Common myeloid progenitor, CD34-positive (primary cell): ENCODE results near the gene CRY1.

Experiments used
- CTCF ChIA-PET: fragments of 350-600 bp; sonication (Branson Sonifier 250); formaldehyde crosslinking; loops from one replicate; lab custom pipeline; 2021; ENCODE audit warnings: antibody characterized with exemption; lab: Charles Lee
- POLR2A ChIA-PET: fragments of 350-600 bp; sonication (Branson Sonifier 250); formaldehyde crosslinking; loops from one replicate; lab custom pipeline; 2021; ENCODE audit warnings: antibody characterized with exemption; lab: Charles Lee
- DNase-seq, 3 donors: peaks; one replicate each; pipeline versions ENCODE4 v3.0.0 to v3.0.0-alpha.2; 2013
- H3K27ac ChIP-seq, 2 experiments: 1 replicate in 1 of 2; 2 replicates in 1 of 2; pipeline ENCODE4 v1.7.0; 2013; ENCODE audit warnings: inconsistent platforms in 2 of 2, low read length in 2 of 2, mild to moderate bottlenecking in 2 of 2, low read depth in 1 of 2, moderate library complexity in 1 of 2; ENCODE audit not compliant: severe bottlenecking in 2 of 2, insufficient read depth in 1 of 2, poor library complexity in 1 of 2
- H3K27me3 ChIP-seq, 5 experiments: replicated peaks in 2 of 5; 1 replicate in 3 of 5; 2 replicates in 2 of 5; pipeline versions ENCODE4 v1.6.1 to v1.7.0; 2013; ENCODE audit warnings: low read length in 4 of 5, mild to moderate bottlenecking in 2 of 5, moderate library complexity in 2 of 5, inconsistent platforms in 1 of 5; ENCODE audit not compliant: insufficient read depth in 5 of 5, control insufficient read depth in 4 of 5
- H3K36me3 ChIP-seq, 4 experiments: 1 replicate in 2 of 4; 2 replicates in 2 of 4; pipeline versions ENCODE4 v1.6.1 to v1.7.0; 2013; ENCODE audit warnings: low read length in 3 of 4, control low read depth in 1 of 4, mild to moderate bottlenecking in 1 of 4; ENCODE audit not compliant: control insufficient read depth in 4 of 4, insufficient read depth in 4 of 4
- H3K4me1 ChIP-seq, 4 experiments: 1 replicate in 3 of 4; 2 replicates in 1 of 4; pipeline versions ENCODE4 v1.6.1 to v1.7.1; 2013; ENCODE audit warnings: low read length in 3 of 4, mild to moderate bottlenecking in 3 of 4, control low read depth in 1 of 4, inconsistent platforms in 1 of 4, moderate library complexity in 1 of 4; ENCODE audit not compliant: control insufficient read depth in 4 of 4, insufficient read depth in 4 of 4; ENCODE audit errors: control extremely low read depth in 1 of 4
- H3K4me3 ChIP-seq, 7 experiments: 1 replicate in 4 of 7; 2 replicates in 3 of 7; pipeline versions ENCODE4 v1.5.1 to v1.7.0; 2013; ENCODE audit warnings: mild to moderate bottlenecking in 7 of 7, low read length in 6 of 7, moderate library complexity in 6 of 7, inconsistent platforms in 2 of 7, low read depth in 2 of 7, control low read depth in 1 of 7; ENCODE audit not compliant: insufficient read depth in 4 of 7, control insufficient read depth in 1 of 7; ENCODE audit errors: extremely low read depth in 1 of 7
- H3K9me3 ChIP-seq, 5 experiments: 1 replicate in 4 of 5; 2 replicates in 1 of 5; pipeline versions ENCODE4 v1.6.1 to v1.7.1; 2013; ENCODE audit warnings: low read length in 4 of 5, mild to moderate bottlenecking in 2 of 5, inconsistent platforms in 1 of 5, low read depth in 1 of 5, moderate library complexity in 1 of 5; ENCODE audit not compliant: control insufficient read depth in 4 of 5, insufficient read depth in 2 of 5; ENCODE audit errors: control extremely low read depth in 1 of 5
- WGBS: methylation state at CpG from one replicate; pipeline ENCODE4 v1.1.5; 2013; ENCODE audit not compliant: insufficient coverage; 5-methylcytosine and 5-hydroxymethylcytosine counted together

Gene CRY1

GRCh38 chr12:107058190-107058589 is 35.2 kb downstream of the CRY1 start:
- peaks cover 0 to 7% (median 0%) of the 10 kb centered on the region in 5 experiments for H3K9me3 ChIP-seq
- CTCF ChIA-PET: no interaction called here
- no peaks in the 10 kb centered on the region for H3K4me1 ChIP-seq
- no peaks in the 10 kb centered on the region for H3K36me3 ChIP-seq
- no peak for DNase-seq
- H3K4me3 ChIP-seq: no peak overlapping the region
- POLR2A ChIA-PET: no interaction called here
- H3K27me3 ChIP-seq: no peaks in the 10 kb centered on the region
- no peak overlapping the region for H3K27ac ChIP-seq
- WGBS: no CpG with 5 or more reads among the region's 2 CpGs

- WGBS: 100% methylated on average over 4 of the region's 4 CpGs
- H3K9me3 ChIP-seq: peaks cover 0 to 12% (median 2%) of the 10 kb centered on the region in 5 experiments
- no peak overlapping the region for H3K4me3 ChIP-seq
- no peak overlapping the region for H3K27ac ChIP-seq
- ChIA-PET CTCF (interaction anchor here (1.1 kb wide), 1 partner anchor 14 kb away, joined by 3 read pairs; no protein-coding TSS in a partner anchor), POLR2A (no interaction called here)
- no peaks in the 10 kb centered on the region for H3K27me3 ChIP-seq
- H3K36me3 ChIP-seq: no peaks in the 10 kb centered on the region
- DNase-seq: no peak
- no peaks in the 10 kb centered on the region for H3K4me1 ChIP-seq
Measured at GRCh38 chr12:107057071-107057834, 36.1 kb downstream of the CRY1 start.

GRCh38 chr12:107053709-107054108 is 39.6 kb downstream of the CRY1 start:
- ChIA-PET POLR2A (interaction anchor here (0.6 kb wide), 1 partner anchor 570 kb away, joined by 4 read pairs; no protein-coding TSS in a partner anchor), CTCF (interaction anchor here (1.5 kb wide), 1 partner anchor 15 kb away, joined by 6 read pairs; no protein-coding TSS in a partner anchor)
- Histone ChIP-seq H3K27me3 (no peaks in the 10 kb centered on the region), H3K9me3 (peaks cover 2 to 19% (median 2%) of the 10 kb centered on the region in 5 experiments), H3K27ac (no peak overlapping the region), H3K4me3 (no peak overlapping the region), H3K4me1 (no peaks in the 10 kb centered on the region), H3K36me3 (no peaks in the 10 kb centered on the region)
- no CpG with 5 or more reads among the region's 2 CpGs for WGBS
- peak in 2 of 3 donors; percentile 24 to 26 for DNase-seq

- Histone ChIP-seq H3K36me3 (no peaks in the 10 kb centered on the region), H3K4me3 (no peak overlapping the region), H3K27me3 (no peaks in the 10 kb centered on the region), H3K9me3 (peaks cover 0 to 22% (median 8%) of the 10 kb centered on the region in 5 experiments), H3K4me1 (no peaks in the 10 kb centered on the region), H3K27ac (no peak overlapping the region)
- CTCF ChIA-PET: no interaction called here
- 100% methylated on average over 2 of the region's 5 CpGs for WGBS
- DNase-seq: no peak
- POLR2A ChIA-PET: no interaction called here
Measured at GRCh38 chr12:107045186-107045585, 48.2 kb downstream of the CRY1 start.

- Histone ChIP-seq H3K27ac (no peak overlapping the region), H3K36me3 (no peaks in the 10 kb centered on the region), H3K4me3 (no peak overlapping the region), H3K9me3 (peaks cover 0 to 13% (median 0%) of the 10 kb centered on the region in 5 experiments), H3K4me1 (no peaks in the 10 kb centered on the region), H3K27me3 (no peaks in the 10 kb centered on the region)
- 94% methylated on average over 8 of the region's 8 CpGs for WGBS
- CTCF ChIA-PET: interaction anchor here (1.1 kb wide), 1 partner anchor 14 kb away, joined by 3 read pairs; no protein-coding TSS in a partner anchor
- no peak for DNase-seq
- POLR2A ChIA-PET: no interaction called here
Measured at GRCh38 chr12:107042801-107043200, 50.5 kb downstream of the CRY1 start.

- ChIA-PET CTCF (no interaction called here), POLR2A (no interaction called here)
- H3K4me1 ChIP-seq: no peaks in the 10 kb centered on the region
- H3K9me3 ChIP-seq: peaks cover 0 to 2% (median 0%) of the 10 kb centered on the region in 5 experiments
- H3K4me3 ChIP-seq: no peak overlapping the region
- no peak overlapping the region for H3K27ac ChIP-seq
- H3K27me3 ChIP-seq: no peaks in the 10 kb centered on the region
- H3K36me3 ChIP-seq: no peaks in the 10 kb centered on the region
- DNase-seq: no peak
- no CpG with 5 or more reads among the region's 2 CpGs for WGBS
Measured at GRCh38 chr12:107035733-107036132, 57.6 kb downstream of the CRY1 start.
